B cell (primary cell): ENCODE results near the gene TMBIM1. TPM values are rescaled to one million over a fixed set of nuclear protein-coding genes. Genes with fewer than 3 reads are reported as not detected.
A peak's percentile ranks its signal among the peaks of the same experiment; 100 is the strongest.

Experiments used
- ATAC-seq: fragments of 200-7000 bp; cut with Tn5 transposase; one replicate; pipeline ENCODE4 v1.10.0; 2021; ENCODE audit warnings: low read depth, mild to moderate bottlenecking, moderate number of reproducible peaks, moderate library complexity
- CTCF ChIA-PET: fragments of 350-600 bp; sonication (Branson Sonifier 250); formaldehyde crosslinking; loops from one replicate; lab custom pipeline; 2021; ENCODE audit warnings: antibody characterized with exemption, inconsistent platforms; lab: Charles Lee
- POLR2A ChIA-PET: fragments of 350-600 bp; sonication (Branson Sonifier 250); formaldehyde crosslinking; loops from one replicate; lab custom pipeline; 2021; ENCODE audit warnings: antibody characterized with exemption; lab: Charles Lee
- DNase-seq: peaks from one replicate; pipeline ENCODE4 v3.0.0; 2013
- H2AFZ ChIP-seq: 2 replicates; pipeline ENCODE4 v1.6.1; 2012; ENCODE audit warnings: mild to moderate bottlenecking, low read depth, low read length; ENCODE audit not compliant: insufficient read depth, poor library complexity, severe bottlenecking
- H3K27ac ChIP-seq, 2 donors: 1 replicate in 1 of 2; 2 replicates in 1 of 2; pipeline ENCODE4 v1.5.1; 2012 to 2013; ENCODE audit warnings: low read length in 2 of 2, mild to moderate bottlenecking in 2 of 2, moderate library complexity in 1 of 2
- H3K27me3 ChIP-seq, 4 experiments: fragments of 200-600 bp in 1 of 4; sonication (generic) in 1 of 4; replicated peaks in 1 of 4; 1 replicate in 2 of 4; 2 replicates in 2 of 4; pipeline versions ENCODE4 v1.6.1 to v1.7.0; 2013 to 2016; ENCODE audit warnings: low read length in 3 of 4, mild to moderate bottlenecking in 2 of 4, mixed read lengths in 1 of 4, moderate library complexity in 1 of 4; ENCODE audit not compliant: insufficient read depth in 4 of 4, control insufficient read depth in 3 of 4; ENCODE audit errors: control extremely low read depth in 1 of 4
- H3K36me3 ChIP-seq, 2 experiments: replicated peaks in 1 of 2; 1 replicate in 1 of 2; 2 replicates in 1 of 2; pipeline versions ENCODE4 v1.6.1 to v1.7.1; 2013; ENCODE audit warnings: low read length in 1 of 2; ENCODE audit not compliant: insufficient read depth in 2 of 2, control insufficient read depth in 1 of 2; ENCODE audit errors: control extremely low read depth in 1 of 2, extremely low read depth in 1 of 2
- H3K4me1 ChIP-seq, 2 donors: fragments of 200-600 bp in 1 of 2; sonication (generic) in 1 of 2; 1 replicate in 1 of 2; 2 replicates in 1 of 2; pipeline versions ENCODE4 v1.5.1 to v1.6.1; 2013 to 2017; ENCODE audit warnings: low read length in 2 of 2; ENCODE audit not compliant: control insufficient read depth in 2 of 2, insufficient read depth in 2 of 2
- H3K4me2 ChIP-seq: replicated peaks from 2 replicates; pipeline ENCODE3; 2012; ENCODE audit warnings: mild to moderate bottlenecking, low read depth, low read length; ENCODE audit not compliant: poor library complexity, severe bottlenecking
- H3K4me3 ChIP-seq, 5 experiments: fragments of 200-600 bp in 1 of 5; sonication (generic) in 1 of 5; 1 replicate in 3 of 5; 2 replicates in 2 of 5; pipeline versions ENCODE4 v1.5.1 to v1.7.0; 2011 to 2016; ENCODE audit warnings: low read length in 4 of 5, mild to moderate bottlenecking in 4 of 5, low read depth in 2 of 5, control low read depth in 1 of 5, moderate library complexity in 1 of 5; ENCODE audit not compliant: insufficient read depth in 1 of 5; ENCODE audit errors: control extremely low read depth in 1 of 5, extremely low read depth in 1 of 5
- H3K79me2 ChIP-seq: fragments of 200-600 bp; sonication (generic); one replicate; pipeline ENCODE4 v1.6.0; 2016; ENCODE audit warnings: low read length; ENCODE audit not compliant: control insufficient read depth, insufficient read depth
- H3K9ac ChIP-seq: fragments of 200-600 bp; sonication (generic); 2 replicates; pipeline ENCODE4 v1.6.1; 2017; ENCODE audit warnings: mild to moderate bottlenecking, low read length, moderate library complexity
- H3K9me3 ChIP-seq, 3 donors: one replicate each; pipeline versions ENCODE4 v1.6.1 to v1.7.1; 2013; ENCODE audit warnings: low read length in 2 of 3; ENCODE audit not compliant: control insufficient read depth in 2 of 3, insufficient read depth in 1 of 3; ENCODE audit errors: control extremely low read depth in 1 of 3
- H4K20me1 ChIP-seq: 2 replicates; pipeline ENCODE4 v1.6.0; 2012; ENCODE audit warnings: mild to moderate bottlenecking, low read length; ENCODE audit not compliant: insufficient read depth, control insufficient read depth, poor library complexity, severe bottlenecking
- H3K27ac Mint-ChIP-seq: one replicate; pipeline ENCODE4 v1.8.0; 2021; ENCODE audit warnings: mixed read lengths
- H3K27me3 Mint-ChIP-seq: one replicate; pipeline ENCODE4 v1.8.0; 2021; ENCODE audit warnings: mixed read lengths
- H3K4me1 Mint-ChIP-seq: one replicate; pipeline ENCODE4 v1.8.0; 2021; ENCODE audit warnings: mixed read lengths
- H3K4me3 Mint-ChIP-seq: one replicate; pipeline ENCODE4 v1.8.0; 2021; ENCODE audit warnings: mixed read lengths
- H3K9me3 Mint-ChIP-seq: one replicate; pipeline ENCODE4 v1.8.0; 2022; ENCODE audit warnings: mixed read lengths; ENCODE audit not compliant: insufficient read depth
- CTCF ChIP-seq: fragments of 200-600 bp; IDR thresholded peaks from one replicate; pipeline ENCODE4 v1.8.0; 2022; ENCODE audit warnings: antibody characterized with exemption, mild to moderate bottlenecking
- EZH2 ChIP-seq: IDR thresholded peaks from 2 replicates; pipeline ENCODE4 v1.6.1; 2012; ENCODE audit warnings: borderline replicate concordance, low read depth, mild to moderate bottlenecking, moderate library complexity, low read length; ENCODE audit not compliant: insufficient read depth, poor library complexity, severe bottlenecking
- WGBS: methylation state at CpG from one replicate; pipeline ENCODE4 v1.1.5; 2013; ENCODE audit warnings: missing lambda C conversion rate; ENCODE audit not compliant: insufficient coverage; 5-methylcytosine and 5-hydroxymethylcytosine counted together
- intact Hi-C: fragments of 100-400 bp; cut with micrococcal nuclease; formaldehyde crosslinking; loops from one replicate; pipeline ENCODE4 v1.10.0; 2022
- polyA plus RNA-seq: library from polyadenylated mRNA; depleted of rRNA; stranded (reverse); fragments of >200 nt; gene quantifications from 2 replicates; pipeline ENCODE4 v1.2.3, GENCODE V29; 2012
- total RNA-seq, 2 donors: library from RNA; stranded (reverse); fragments of 120-200 nt in 1 of 2; gene quantifications; 1 replicate in 1 of 2; 2 replicates in 1 of 2; pipeline versions ENCODE4 v1.2.3 to v1.2.4, GENCODE V29; 2013 to 2022

TMBIM1 gene
- total and polyA plus RNA-seq, 2 donors (not counting 1 experiment from before 2014, with no cell fraction given) = 68.7 to 137 TPM

GRCh38 chr2:218272531-218273212 lies 19.6 kb downstream of the TMBIM1 start:
- Mint-ChIP-seq H3K4me3 (peak overlapping the region; percentile 84), H3K27ac (peak overlapping the region; percentile 86), H3K4me1 (peaks cover 57% of the 10 kb centered on the region), H3K27me3 (no peaks in the 10 kb centered on the region), H3K9me3 (no peaks in the 10 kb centered on the region)
- H4K20me1 ChIP-seq = peaks cover 16% of the 10 kb centered on the region
- no peak overlapping the region for H3K4me3 ChIP-seq
- ChIA-PET POLR2A (interaction anchor here (0.7 to 3.7 kb wide), 11 partner anchors 14 to 386 kb away, joined by 3 to 36 read pairs (median 4); partner anchors contain the start of genes CATIP, CTDSP1 and TMBIM1), CTCF (interaction anchor here (0.6 to 8.0 kb wide), 30 partner anchors 11 to 604 kb away, joined by 3 to 331 read pairs (median 4); partner anchors contain the start of genes ARPC2, CATIP, CTDSP1 and GPBAR1)
- TF ChIP-seq CTCF (peak; percentile 87), EZH2 (no peak)
- peaks cover 32% of the 10 kb centered on the region for H3K79me2 ChIP-seq
- peaks cover 36 to 53% of the 10 kb centered on the region in 2 donors for H3K4me1 ChIP-seq
- H3K4me2 ChIP-seq = peak overlapping the region; percentile 91
- intact Hi-C loops = loop anchor here (1.0 to 5.0 kb wide), 7 partner anchors 15 to 1325 kb away; partner anchors contain the start of genes CATIP, GMPPA and STK11IP
- H3K36me3 ChIP-seq = peaks cover 3 to 47% of the 10 kb centered on the region in 2 experiments
- DNase-seq = peak; percentile 93
- H2AFZ ChIP-seq = no peak overlapping the region
- H3K27ac ChIP-seq = peak overlapping the region; percentile 63
- H3K9me3 ChIP-seq = no peaks in the 10 kb centered on the region
- 20% methylated on average over 14 of the region's 18 CpGs for WGBS
- no peak overlapping the region for H3K9ac ChIP-seq
- no peaks in the 10 kb centered on the region for H3K27me3 ChIP-seq
- ATAC-seq = peak; percentile 51
